Osteocyte (in vitro differentiated cells): ENCODE data around the gene IL17A. TPM values are rescaled to one million over a fixed set of nuclear protein-coding genes. Genes with fewer than 3 reads are reported as not detected.
"Not testable (repeated sequence)": the region's sequence is repeated elsewhere in the genome, so short reads cannot be mapped to it uniquely, and the experiment has no call there.

Experiments
- DNase-seq: peaks from one replicate; pipeline ENCODE4 v3.0.0; 2021; ENCODE audit warnings: mixed read lengths; ENCODE audit not compliant: unreplicated experiment; ENCODE audit errors: extremely low spot score
- H3K27ac Mint-ChIP-seq: one replicate; pipeline ENCODE4 v1.8.0; 2021; ENCODE audit warnings: mild to moderate bottlenecking, mixed read lengths; ENCODE audit not compliant: unreplicated experiment
- H3K27me3 Mint-ChIP-seq: one replicate; pipeline ENCODE4 v1.8.0; 2021; ENCODE audit warnings: mixed read lengths; ENCODE audit not compliant: unreplicated experiment
- H3K36me3 Mint-ChIP-seq: one replicate; pipeline ENCODE4 v1.8.0; 2021; ENCODE audit warnings: mixed read lengths; ENCODE audit not compliant: unreplicated experiment
- H3K4me1 Mint-ChIP-seq: one replicate; pipeline ENCODE4 v1.8.0; 2021; ENCODE audit warnings: mixed read lengths; ENCODE audit not compliant: unreplicated experiment
- H3K4me3 Mint-ChIP-seq: one replicate; pipeline ENCODE4 v1.8.0; 2021; ENCODE audit warnings: mild to moderate bottlenecking, moderate library complexity, mixed read lengths; ENCODE audit not compliant: unreplicated experiment
- H3K9me3 Mint-ChIP-seq: one replicate; pipeline ENCODE4 v1.8.0; 2021; ENCODE audit warnings: mixed read lengths; ENCODE audit not compliant: unreplicated experiment
- CTCF ChIP-seq: fragments of 200-600 bp; sonication (generic); IDR thresholded peaks from 2 replicates; pipeline ENCODE4 v1.5.0; 2021; ENCODE audit warnings: antibody characterized with exemption, mild to moderate bottlenecking, moderate library complexity
- total RNA-seq: library from RNA; stranded (reverse); gene quantifications from 2 replicates; pipeline ENCODE4 v1.2.1, GENCODE V29; 2021

Gene IL17A
- total RNA-seq, 1 donor from 2014 or later, result not detected

- no peak for TF ChIP-seq CTCF
- no peak overlapping the region for H3K27ac Mint-ChIP-seq
- H3K4me1 Mint-ChIP-seq, result no peaks in the 10 kb centered on the region
- H3K9me3 Mint-ChIP-seq, result no peaks in the 10 kb centered on the region
- no peaks in the 10 kb centered on the region for H3K36me3 Mint-ChIP-seq
- no peak overlapping the region for H3K4me3 Mint-ChIP-seq
- DNase-seq, result no peak
- H3K27me3 Mint-ChIP-seq, result peaks cover 49% of the 10 kb centered on the region
These were observed 21.7 kb upstream of the IL17A start for GRCh38 chr6:52164319-52165094.

GRCh38 chr6:52167267-52167666 is 18.9 kb upstream of the IL17A start:
- no peak for DNase-seq
- TF ChIP-seq CTCF, result no peak
- Mint-ChIP-seq H3K36me3 (no peaks in the 10 kb centered on the region), H3K27ac (no peak overlapping the region), H3K9me3 (no peaks in the 10 kb centered on the region), H3K27me3 (peaks cover 36% of the 10 kb centered on the region), H3K4me3 (no peak overlapping the region), H3K4me1 (no peaks in the 10 kb centered on the region)

GRCh38 chr6:52168351-52168750 is 17.8 kb upstream of the IL17A start:
- H3K9me3 Mint-ChIP-seq, H3K27ac Mint-ChIP-seq, H3K4me3 Mint-ChIP-seq, H3K36me3 Mint-ChIP-seq, DNase-seq, H3K4me1 Mint-ChIP-seq: not testable (repeated sequence)
- H3K27me3 Mint-ChIP-seq, result peaks cover 37% of the 10 kb centered on the region

GRCh38 chr6:52174118-52174517 is 12.1 kb upstream of the IL17A start:
- TF ChIP-seq CTCF, result no peak
- no peak for DNase-seq
- peaks cover 35% of the 10 kb centered on the region for H3K27me3 Mint-ChIP-seq
- no peaks in the 10 kb centered on the region for H3K36me3 Mint-ChIP-seq
- no peak overlapping the region for H3K4me3 Mint-ChIP-seq
- no peaks in the 10 kb centered on the region for H3K4me1 Mint-ChIP-seq
- H3K27ac Mint-ChIP-seq, result no peak overlapping the region
- H3K9me3 Mint-ChIP-seq, result no peaks in the 10 kb centered on the region

- Mint-ChIP-seq H3K27ac (no peak overlapping the region), H3K36me3 (no peaks in the 10 kb centered on the region), H3K4me1 (no peaks in the 10 kb centered on the region), H3K9me3 (no peaks in the 10 kb centered on the region), H3K27me3 (peaks cover 40% of the 10 kb centered on the region), H3K4me3 (no peak overlapping the region)
- no peak for TF ChIP-seq CTCF
- no peak for DNase-seq
These were observed 9.6 kb upstream of the IL17A start for GRCh38 chr6:52176550-52176949.
